H1 (cell line): Measurements from ENCODE around the gene CHAT. TPM values are rescaled to one million over a fixed set of nuclear protein-coding genes. Genes with fewer than 3 reads are reported as not detected.

Experiments
- CTCF ChIA-PET: fragments of 300-600 bp; sonication (Branson Sonifier 250); formaldehyde crosslinking; loops from one replicate; lab custom pipeline; 2021; ENCODE audit not compliant: partially characterized antibody; lab: Charles Lee
- POLR2A ChIA-PET: fragments of 300-600 bp; sonication (Branson Sonifier 250); formaldehyde crosslinking; loops from one replicate; lab custom pipeline; 2021; ENCODE audit warnings: inconsistent platforms; ENCODE audit not compliant: partially characterized antibody; lab: Charles Lee
- DNase-seq, 2 experiments: peaks; one replicate each; pipeline versions ENCODE4 v3.0.0 to v3.0.0-alpha.2; 2010 to 2022; ENCODE audit warnings: low spot score in 2 of 2, low read depth in 1 of 2, mixed read lengths in 1 of 2
- FAIRE-seq: peaks from 2 replicates; lab custom pipeline; 2011; peaks lifted over from hg19 to GRCh38; lab: Jason Lieb, UNC
- H2AFZ ChIP-seq: 2 replicates; pipeline ENCODE4 v1.8.1; 2012; ENCODE audit warnings: low read length, inconsistent platforms
- H2AK5ac ChIP-seq: 2 replicates; pipeline ENCODE4 v1.6.1; 2013; ENCODE audit warnings: low read depth, low read length
- H2BK120ac ChIP-seq: replicated peaks from 2 replicates; pipeline ENCODE3; 2013; ENCODE audit warnings: low read depth, low read length, inconsistent platforms
- H2BK12ac ChIP-seq: 2 replicates; pipeline ENCODE4 v1.6.1; 2013; ENCODE audit warnings: low read depth, low read length
- H2BK15ac ChIP-seq: 2 replicates; pipeline ENCODE4 v1.6.1; 2013; ENCODE audit warnings: low read length
- H2BK20ac ChIP-seq: 2 replicates; pipeline ENCODE4 v1.6.1; 2013; ENCODE audit warnings: low read length
- H2BK5ac ChIP-seq: 2 replicates; pipeline ENCODE4 v1.6.1; 2013; ENCODE audit warnings: low read depth, low read length
- H3K14ac ChIP-seq: 2 replicates; pipeline ENCODE4 v1.6.1; 2013; ENCODE audit warnings: inconsistent platforms; ENCODE audit not compliant: insufficient read length
- H3K18ac ChIP-seq: 2 replicates; pipeline ENCODE4 v1.6.1; 2013; ENCODE audit warnings: low read length; ENCODE audit errors: extremely low read depth
- H3K23ac ChIP-seq: 2 replicates; pipeline ENCODE4 v1.6.1; 2013; ENCODE audit warnings: inconsistent platforms; ENCODE audit not compliant: insufficient read length
- H3K23me2 ChIP-seq: 2 replicates; pipeline ENCODE4 v1.6.1; 2013; ENCODE audit warnings: low read depth, low read length
- H3K27ac ChIP-seq: 2 replicates; pipeline ENCODE4 v1.6.1; 2011; ENCODE audit warnings: low read depth, low read length, inconsistent platforms
- H3K27me3 ChIP-seq, 4 experiments: replicated peaks in 1 of 4; 1 replicate in 1 of 4; 2 replicates in 3 of 4; pipeline versions ENCODE4 v1.6.1 to v1.8.1; 2011 to 2013; ENCODE audit warnings: low read length in 3 of 4, mild to moderate bottlenecking in 3 of 4, inconsistent platforms in 2 of 4, mixed read lengths in 2 of 4, moderate library complexity in 1 of 4; ENCODE audit not compliant: control insufficient read depth in 3 of 4, insufficient read depth in 3 of 4; ENCODE audit errors: extremely low read depth in 1 of 4
- H3K36me3 ChIP-seq, 4 experiments: 2 replicates each; pipeline versions ENCODE4 v1.6.1 to v1.8.1; 2011 to 2013; ENCODE audit warnings: mild to moderate bottlenecking in 4 of 4, low read length in 3 of 4, moderate library complexity in 2 of 4, control low read depth in 1 of 4, inconsistent platforms in 1 of 4; ENCODE audit not compliant: insufficient read depth in 4 of 4, control insufficient read depth in 2 of 4
- H3K4ac ChIP-seq: replicated peaks from 2 replicates; pipeline ENCODE3; 2013; ENCODE audit warnings: low read length, low read depth, mixed read lengths, inconsistent platforms; ENCODE audit not compliant: insufficient read length
- H3K4me1 ChIP-seq, 4 experiments: replicated peaks in 1 of 4; 1 replicate in 1 of 4; 2 replicates in 3 of 4; pipeline versions ENCODE4 v1.6.1 to v1.8.1; 2011 to 2013; ENCODE audit warnings: low read length in 3 of 4, inconsistent platforms in 2 of 4, mixed read lengths in 1 of 4; ENCODE audit not compliant: insufficient read depth in 4 of 4, control insufficient read depth in 3 of 4
- H3K4me2 ChIP-seq, 2 experiments: 2 replicates each; pipeline versions ENCODE4 v1.6.1 to v1.8.1; 2011 to 2013; ENCODE audit warnings: low read depth in 2 of 2, low read length in 2 of 2, control low read depth in 1 of 2, inconsistent platforms in 1 of 2, mild to moderate bottlenecking in 1 of 2; ENCODE audit not compliant: insufficient read depth in 1 of 2
- H3K4me3 ChIP-seq, 4 experiments: fragments of 200-600, 300-600 bp in 1 of 4; sonication (generic), shearing (Covaris generic), sonication (Bioruptor Twin) in 1 of 4; 2 replicates each; pipeline versions ENCODE4 v1.5.1 to v1.8.1; 2011 to 2016; ENCODE audit warnings: low read length in 4 of 4, low read depth in 3 of 4, control low read depth in 2 of 4, inconsistent platforms in 2 of 4, mild to moderate bottlenecking in 2 of 4, mixed read lengths in 1 of 4, moderate library complexity in 1 of 4; ENCODE audit not compliant: insufficient read depth in 2 of 4; ENCODE audit errors: extremely low read depth in 1 of 4
- H3K56ac ChIP-seq: replicated peaks from 2 replicates; pipeline ENCODE3; 2013; ENCODE audit warnings: low read depth, mild to moderate bottlenecking, mixed read lengths, low read length, inconsistent platforms; ENCODE audit not compliant: insufficient read length
- H3K79me1 ChIP-seq: 2 replicates; pipeline ENCODE4 v1.6.1; 2013; ENCODE audit warnings: low read depth, low read length, control low read depth
- H3K79me2 ChIP-seq, 2 experiments: 2 replicates each; pipeline versions ENCODE4 v1.6.1 to v1.8.1; 2012 to 2013; ENCODE audit warnings: low read length in 2 of 2, mild to moderate bottlenecking in 2 of 2, inconsistent platforms in 1 of 2; ENCODE audit not compliant: insufficient read depth in 2 of 2, control insufficient read depth in 1 of 2
- H3K9ac ChIP-seq, 4 experiments: replicated peaks in 1 of 4; 1 replicate in 1 of 4; 2 replicates in 3 of 4; pipeline versions ENCODE4 v1.6.1 to v1.8.1; 2011 to 2013; ENCODE audit warnings: low read depth in 3 of 4, low read length in 3 of 4, control low read depth in 2 of 4, mild to moderate bottlenecking in 2 of 4, moderate library complexity in 2 of 4, inconsistent platforms in 1 of 4; ENCODE audit errors: extremely low read depth in 1 of 4
- H3K9me3 ChIP-seq, 2 experiments: 2 replicates each; pipeline versions ENCODE4 v1.6.1 to v1.8.1; 2012 to 2013; ENCODE audit warnings: mild to moderate bottlenecking in 2 of 2, moderate library complexity in 2 of 2, control low read depth in 1 of 2, inconsistent platforms in 1 of 2, low read depth in 1 of 2, low read length in 1 of 2, mixed read lengths in 1 of 2; ENCODE audit not compliant: insufficient read depth in 2 of 2
- H4K20me1 ChIP-seq, 2 experiments: replicated peaks in 1 of 2; 2 replicates each; pipeline versions ENCODE3 to v1.8.1; 2011 to 2013; ENCODE audit warnings: inconsistent platforms in 2 of 2, low read length in 2 of 2, mild to moderate bottlenecking in 1 of 2; ENCODE audit not compliant: insufficient read depth in 2 of 2, control insufficient read depth in 1 of 2
- H4K5ac ChIP-seq: 2 replicates; pipeline ENCODE4 v1.6.1; 2013; ENCODE audit warnings: low read length, low read depth, mixed read lengths, inconsistent platforms; ENCODE audit not compliant: insufficient read length
- H4K8ac ChIP-seq: 2 replicates; pipeline ENCODE4 v1.8.0; 2013; ENCODE audit warnings: mild to moderate bottlenecking, moderate library complexity, low read length, inconsistent platforms; ENCODE audit not compliant: insufficient read depth; ENCODE audit errors: extremely low read depth
- H4K91ac ChIP-seq: replicated peaks from 2 replicates; pipeline ENCODE3; 2013; ENCODE audit warnings: low read length, mixed read lengths, inconsistent platforms; ENCODE audit not compliant: insufficient read length
- EZH2 ChIP-seq: fragments of 200-600 bp; sonication (generic); IDR thresholded peaks from 2 replicates; pipeline ENCODE4 v1.7.1; 2012; ENCODE audit warnings: low read depth, mild to moderate bottlenecking, moderate library complexity, low read length, inconsistent platforms; ENCODE audit not compliant: severe bottlenecking
- JUND ChIP-seq: IDR thresholded peaks from 2 replicates; pipeline ENCODE4 v1.6.1; 2011; ENCODE audit warnings: mild to moderate bottlenecking, improper control_type of control experiment, low read length
- KDM4A ChIP-seq: IDR thresholded peaks from one replicate; pipeline ENCODE4 v1.7.1; 2012; ENCODE audit warnings: low read depth, mild to moderate bottlenecking, moderate library complexity, low read length, inconsistent platforms; ENCODE audit not compliant: severe bottlenecking
- RAD21 ChIP-seq, 2 experiments: IDR thresholded peaks in 1 of 2; conservative IDR thresholded peaks in 1 of 2; 2 replicates each; pipeline ENCODE4 v1.6.1; 2011; ENCODE audit warnings: low read depth in 2 of 2, low read length in 2 of 2, improper control_type of control experiment in 1 of 2, inconsistent platforms in 1 of 2, mild to moderate bottlenecking in 1 of 2, moderate library complexity in 1 of 2
- RNF2 ChIP-seq: fragments of 200-900, 300-1000 bp; sonication (generic); IDR thresholded peaks from 2 replicates; pipeline ENCODE4 v1.7.1; 2016; ENCODE audit warnings: borderline replicate concordance, low read depth, mild to moderate bottlenecking, antibody characterized with exemption, low read length; ENCODE audit not compliant: poor library complexity, severe bottlenecking; ENCODE audit errors: missing control alignments
- SP4 ChIP-seq: IDR thresholded peaks from 2 replicates; pipeline ENCODE4 v1.6.1; 2012; ENCODE audit warnings: low read length, inconsistent platforms
- SUZ12 ChIP-seq: fragments of 200-600 bp; sonication (generic); IDR thresholded peaks from 2 replicates; pipeline ENCODE4 v1.6.1; 2012; ENCODE audit warnings: mild to moderate bottlenecking, inconsistent platforms, low read length, moderate library complexity, mixed read lengths
- USF2 ChIP-seq: IDR thresholded peaks from 2 replicates; pipeline ENCODE4 v1.6.1; 2011; ENCODE audit warnings: low read length, improper control_type of control experiment
- WGBS, 2 experiments: shearing (Covaris generic) in 1 of 2; methylation state at CpG; one replicate each; pipeline versions ENCODE4 v1.1.6 to v1.1.7; 2013 to 2015; ENCODE audit warnings: low lambda C conversion rate in 2 of 2, mixed read lengths in 2 of 2, inconsistent platforms in 1 of 2, low coverage in 1 of 2, missing lambda C conversion rate in 1 of 2; ENCODE audit not compliant: insufficient replicate concordance in 2 of 2, insufficient coverage in 1 of 2, insufficient read length in 1 of 2; ENCODE audit errors: extremely low coverage in 1 of 2, missing lambda C conversion rate in 1 of 2; 5-methylcytosine and 5-hydroxymethylcytosine counted together
- polyA plus RNA-seq, 7 experiments: library from polyadenylated mRNA; depleted of rRNA in 3 of 7; stranded (reverse) in 5 of 7; unstranded in 2 of 7; fragments of >200 nt in 5 of 7; fragments of 200-250 nt in 2 of 7; gene quantifications; 1 replicate in 5 of 7; 2 replicates in 1 of 7; 4 replicates in 1 of 7; pipeline versions ENCODE4 v1.2.1 to v1.2.3, GENCODE V29; 2011 to 2013; ENCODE audit warnings: missing spikeins in 2 of 7, mixed read lengths in 2 of 7
- total RNA-seq: library from RNA; stranded (reverse); fragmentation: NEBNext Ultra II Directional; extraction: Animal tissue kit (Norgen Biotek cat#: 25700); gene quantifications from 2 replicates; pipeline ENCODE4 v1.2.1, GENCODE V29; 2021

Gene CHAT
- total and polyA plus RNA-seq, 2 of the 8 experiments (the other 6 are each of a cell fraction or from before 2014, with no cell fraction given), result not detected

GRCh38 chr10:49614242-49615198 is 683 bp downstream of the CHAT start:
- peak overlapping the region; percentile 70 to 71 for H3K4me2 ChIP-seq
- H2BK12ac ChIP-seq, result no peak overlapping the region
- peaks cover 67 to 85% (median 81%) of the 10 kb centered on the region in 4 experiments for H3K27me3 ChIP-seq
- peak in 1 of 2 experiments; percentile 52 for DNase-seq
- FAIRE-seq, result no peak
- no peak overlapping the region for H3K9ac ChIP-seq
- ChIA-PET POLR2A (no interaction called here), CTCF (interaction anchor here (0.7 to 5.0 kb wide), 4 partner anchors 20 to 130 kb away, joined by 3 to 32 read pairs (median 3); no protein-coding TSS in a partner anchor)
- no peak overlapping the region for H2BK15ac ChIP-seq
- no peak overlapping the region for H3K23ac ChIP-seq
- H3K18ac ChIP-seq, result no peak overlapping the region; the same call in 1 of the 2 replicates
- H4K91ac ChIP-seq, result no peak overlapping the region
- no peaks in the 10 kb centered on the region for H3K79me2 ChIP-seq
- H3K9me3 ChIP-seq, result no peaks in the 10 kb centered on the region; a peak in 1 of 4 replicates
- H3K27ac ChIP-seq, result no peak overlapping the region
- H2BK120ac ChIP-seq, result no peak overlapping the region
- H3K79me1 ChIP-seq, result no peaks in the 10 kb centered on the region
- peaks cover 12% of the 10 kb centered on the region; the same call in 1 of the 2 replicates for H3K23me2 ChIP-seq
- H4K5ac ChIP-seq, result no peak overlapping the region
- no peak overlapping the region for H3K4ac ChIP-seq
- no peak overlapping the region for H3K14ac ChIP-seq
- H4K20me1 ChIP-seq, result peaks cover 17 to 33% of the 10 kb centered on the region in 2 experiments
- H3K4me3 ChIP-seq, result peak overlapping the region in 2 of 4 experiments; percentile 3 to 72; a peak in 5 of 8 replicates
- no peak overlapping the region; the same call in 1 of the 2 replicates for H2BK20ac ChIP-seq
- WGBS, 2 experiments, result 24% methylated on average over 24 of the region's 49 CpGs; no CpG with 5 or more reads in 1 of the 2 experiments
- H3K4me1 ChIP-seq, result peaks cover 0 to 35% (median 24%) of the 10 kb centered on the region in 4 experiments; a peak in 6 of 7 replicates
- no peak overlapping the region for H4K8ac ChIP-seq
- H2AFZ ChIP-seq, result no peak overlapping the region
- H2AK5ac ChIP-seq, result no peak overlapping the region
- H2BK5ac ChIP-seq, result no peak overlapping the region
- no peak overlapping the region for H3K56ac ChIP-seq
- H3K36me3 ChIP-seq, result peaks cover 0 to 6% (median 0%) of the 10 kb centered on the region in 4 experiments; a peak in 1 of 8 replicates
- TF ChIP-seq SUZ12 (peak; percentile 80; the same call in 1 of the 2 replicates), JUND (no peak), EZH2 (peak; percentile 95), USF2 (no peak), RAD21 (IDR thresholded peaks at IDR 0.05 in 1 of 2, conservative IDR thresholded peaks at IDR 0.05 in 1 of 2; ENCODE audit: low read depth in 2 of 2, low read length in 2 of 2) (no peak), KDM4A (peak; percentile 53), RNF2 (peak; percentile 43), SP4 (no peak)
